Chondrocyte (in vitro differentiated cells): ENCODE data around the gene BANK1. TPM values are rescaled to one million over a fixed set of nuclear protein-coding genes. Genes with fewer than 3 reads are reported as not detected.
A peak's percentile ranks its signal among the peaks of the same experiment; 100 is the strongest.

Experiments used
- DNase-seq: peaks from one replicate; pipeline ENCODE4 v3.0.0; 2021; ENCODE audit warnings: mixed read lengths, low spot score
- H3K27ac Mint-ChIP-seq: one replicate; pipeline ENCODE4 v1.8.0; 2021; ENCODE audit warnings: mild to moderate bottlenecking, moderate library complexity, mixed read lengths; ENCODE audit not compliant: unreplicated experiment
- H3K27me3 Mint-ChIP-seq: 2 replicates; pipeline ENCODE4 v1.8.0; 2021; ENCODE audit warnings: low read depth, mixed read lengths
- H3K36me3 Mint-ChIP-seq: 2 replicates; pipeline ENCODE4 v1.8.0; 2021; ENCODE audit warnings: low read depth, mixed read lengths
- H3K4me1 Mint-ChIP-seq: 2 replicates; pipeline ENCODE4 v1.8.0; 2021; ENCODE audit warnings: low read depth, mild to moderate bottlenecking, mixed read lengths
- H3K4me3 Mint-ChIP-seq: one replicate; pipeline ENCODE4 v1.8.0; 2021; ENCODE audit warnings: mild to moderate bottlenecking, moderate library complexity, mixed read lengths; ENCODE audit not compliant: unreplicated experiment
- H3K9me3 Mint-ChIP-seq: 2 replicates; pipeline ENCODE4 v1.8.0; 2021; ENCODE audit warnings: low read depth, mixed read lengths
- total RNA-seq: library from RNA; stranded (reverse); gene quantifications from 3 replicates; pipeline ENCODE4 v1.2.1, GENCODE V29; 2021
- TF ChIP-seq, protein P1 (sequence below): fragments of 200-600 bp; sonication (generic); IDR thresholded peaks from 2 replicates; pipeline ENCODE4 v1.5.0; 2021; ENCODE audit warnings: antibody characterized with exemption, mild to moderate bottlenecking, moderate library complexity

Gene BANK1
- total RNA-seq, 1 donor from 2014 or later, result 0.65 TPM

DNA sequence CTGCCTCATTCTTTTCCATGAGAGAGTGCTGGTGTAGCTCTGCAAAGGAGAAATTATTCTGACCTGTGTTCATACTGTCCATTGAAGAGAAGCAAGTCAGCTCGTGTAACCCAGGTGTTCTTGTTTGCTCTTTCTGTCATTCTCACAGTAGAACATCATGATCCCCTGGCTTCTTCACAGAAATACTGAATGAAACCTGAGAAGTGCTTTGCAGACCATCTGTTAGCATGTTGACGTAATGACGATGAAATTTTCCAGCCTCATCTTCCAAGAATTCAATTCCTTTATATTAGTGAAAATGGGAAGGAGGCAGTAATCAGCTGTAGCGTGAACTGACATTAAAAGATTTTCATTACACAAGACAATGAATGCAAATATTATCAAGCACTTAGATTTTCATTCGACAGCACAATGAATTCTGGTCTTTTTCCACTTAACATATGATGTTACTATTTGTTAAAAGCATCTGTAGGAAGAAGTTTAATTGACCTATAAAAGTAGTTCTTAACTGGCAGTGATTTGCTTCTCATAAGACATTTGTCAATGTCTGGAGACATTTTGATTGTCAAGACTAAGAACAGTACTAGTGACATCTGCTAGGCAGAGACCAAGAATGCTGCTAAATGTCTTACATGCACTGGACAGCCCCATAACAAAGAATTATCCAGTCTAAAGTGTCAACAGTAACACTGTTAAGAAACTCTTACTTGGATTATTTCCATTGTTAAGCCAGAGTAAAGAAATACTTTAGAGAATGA is 246.3 kb downstream of the BANK1 start:
- Mint-ChIP-seq H3K4me3 (no peak overlapping the region), H3K36me3 (no peaks in the 10 kb centered on the region), H3K27ac (no peak overlapping the region), H3K9me3 (peaks cover 2% of the 10 kb centered on the region), H3K27me3 (peaks cover 6% of the 10 kb centered on the region), H3K4me1 (no peaks in the 10 kb centered on the region)
- DNase-seq, result no peak
- TF ChIP-seq, protein P1, sequence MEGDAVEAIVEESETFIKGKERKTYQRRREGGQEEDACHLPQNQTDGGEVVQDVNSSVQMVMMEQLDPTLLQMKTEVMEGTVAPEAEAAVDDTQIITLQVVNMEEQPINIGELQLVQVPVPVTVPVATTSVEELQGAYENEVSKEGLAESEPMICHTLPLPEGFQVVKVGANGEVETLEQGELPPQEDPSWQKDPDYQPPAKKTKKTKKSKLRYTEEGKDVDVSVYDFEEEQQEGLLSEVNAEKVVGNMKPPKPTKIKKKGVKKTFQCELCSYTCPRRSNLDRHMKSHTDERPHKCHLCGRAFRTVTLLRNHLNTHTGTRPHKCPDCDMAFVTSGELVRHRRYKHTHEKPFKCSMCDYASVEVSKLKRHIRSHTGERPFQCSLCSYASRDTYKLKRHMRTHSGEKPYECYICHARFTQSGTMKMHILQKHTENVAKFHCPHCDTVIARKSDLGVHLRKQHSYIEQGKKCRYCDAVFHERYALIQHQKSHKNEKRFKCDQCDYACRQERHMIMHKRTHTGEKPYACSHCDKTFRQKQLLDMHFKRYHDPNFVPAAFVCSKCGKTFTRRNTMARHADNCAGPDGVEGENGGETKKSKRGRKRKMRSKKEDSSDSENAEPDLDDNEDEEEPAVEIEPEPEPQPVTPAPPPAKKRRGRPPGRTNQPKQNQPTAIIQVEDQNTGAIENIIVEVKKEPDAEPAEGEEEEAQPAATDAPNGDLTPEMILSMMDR, result no peak

DNA sequence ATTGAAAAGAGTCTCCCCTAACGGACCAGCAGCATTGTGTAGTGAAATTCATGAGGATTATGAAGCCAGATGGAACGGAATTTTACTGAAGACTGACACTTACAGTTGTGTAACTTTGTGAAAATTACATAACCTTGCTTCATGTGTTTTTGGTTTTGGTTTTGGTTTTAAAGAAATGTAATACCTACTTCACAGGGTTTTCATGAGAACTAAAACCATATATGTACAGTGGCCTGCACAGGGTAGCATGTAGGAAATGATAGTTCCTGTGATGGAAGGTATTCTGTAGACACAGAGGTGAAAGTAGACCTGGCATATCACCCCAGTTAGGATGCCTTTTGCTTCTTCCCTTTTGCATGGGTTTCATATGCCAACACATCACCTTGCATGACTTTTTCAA is 247.0 kb downstream of the BANK1 start:
- TF ChIP-seq, protein P1, result no peak
- Mint-ChIP-seq H3K27me3 (peaks cover 6% of the 10 kb centered on the region), H3K4me1 (no peaks in the 10 kb centered on the region), H3K4me3 (no peak overlapping the region), H3K27ac (no peak overlapping the region), H3K9me3 (peaks cover 2% of the 10 kb centered on the region), H3K36me3 (no peaks in the 10 kb centered on the region)
- no peak for DNase-seq

DNA sequence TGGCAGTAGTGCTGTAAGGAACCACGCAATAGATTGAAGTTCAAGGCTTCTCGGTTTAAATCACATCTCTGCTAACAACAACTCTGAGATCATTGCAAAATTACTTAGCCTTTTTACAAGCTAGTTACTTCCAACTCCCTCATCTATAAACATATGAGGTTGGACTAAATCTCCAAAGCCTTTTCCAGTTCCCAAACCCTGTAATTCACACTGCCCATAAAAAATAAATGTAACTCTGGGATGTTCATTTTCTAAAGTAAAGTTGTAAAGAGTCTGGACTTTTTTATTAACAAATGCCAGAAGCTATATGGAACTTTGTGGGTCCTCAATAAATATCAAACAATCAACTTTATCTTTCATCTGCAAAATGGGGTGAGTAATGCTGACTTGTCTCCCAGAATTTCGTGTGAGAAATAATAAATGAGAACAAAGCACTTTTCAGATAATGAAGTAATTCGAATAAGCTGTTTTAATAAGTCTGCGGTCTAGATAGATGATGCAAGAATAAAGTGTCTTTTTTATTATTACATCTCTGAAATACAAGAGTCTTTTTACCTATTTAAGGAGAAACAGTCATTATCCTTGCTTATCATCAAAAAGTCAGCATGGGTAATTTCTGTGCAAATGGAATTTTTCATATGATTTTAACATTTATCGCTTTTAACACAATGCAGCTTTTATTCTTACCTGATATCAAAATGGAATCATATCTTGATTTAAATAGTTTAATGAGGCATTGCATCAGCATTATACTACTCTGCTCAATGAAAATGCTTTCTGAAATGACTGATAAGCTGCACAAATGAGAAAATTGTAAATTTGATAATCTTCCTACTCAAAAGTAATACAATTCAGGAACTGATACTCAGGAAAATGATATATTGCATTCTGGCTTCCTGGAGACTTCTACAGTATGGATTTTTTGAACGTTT is 252.6 kb downstream of the BANK1 start:
- DNase-seq, result no peak
- Mint-ChIP-seq H3K36me3 (no peaks in the 10 kb centered on the region), H3K27ac (no peak overlapping the region), H3K4me1 (no peaks in the 10 kb centered on the region), H3K27me3 (no peaks in the 10 kb centered on the region), H3K9me3 (no peaks in the 10 kb centered on the region), H3K4me3 (no peak overlapping the region)
- TF ChIP-seq, protein P1, result no peak

DNA sequence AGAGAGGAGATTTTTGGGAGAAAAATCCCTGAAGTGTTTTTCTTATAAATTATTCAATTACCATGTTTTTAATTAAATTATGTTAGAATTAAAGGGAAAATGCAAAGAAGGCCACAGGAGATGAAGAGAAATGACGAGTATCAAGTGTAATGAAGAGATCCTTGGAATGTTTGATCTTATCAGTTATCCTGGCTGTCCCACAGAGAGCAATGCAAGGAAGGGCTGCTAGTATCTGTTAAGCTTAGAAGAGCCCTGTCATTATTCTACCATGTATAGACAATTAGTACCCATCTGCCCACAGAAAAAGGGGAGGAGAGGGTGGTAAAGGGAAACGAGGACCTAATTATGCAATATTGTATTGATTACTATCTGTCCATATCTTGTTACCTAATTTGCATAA is 257.1 kb downstream of the BANK1 start:
- no peaks in the 10 kb centered on the region for H3K36me3 Mint-ChIP-seq
- H3K9me3 Mint-ChIP-seq, result peaks cover 6% of the 10 kb centered on the region
- no peak overlapping the region for H3K27ac Mint-ChIP-seq
- no peak overlapping the region for H3K4me3 Mint-ChIP-seq
- DNase-seq, result no peak
- H3K27me3 Mint-ChIP-seq, result peaks cover 3% of the 10 kb centered on the region
- H3K4me1 Mint-ChIP-seq, result no peaks in the 10 kb centered on the region
- TF ChIP-seq, protein P1, result no peak

DNA sequence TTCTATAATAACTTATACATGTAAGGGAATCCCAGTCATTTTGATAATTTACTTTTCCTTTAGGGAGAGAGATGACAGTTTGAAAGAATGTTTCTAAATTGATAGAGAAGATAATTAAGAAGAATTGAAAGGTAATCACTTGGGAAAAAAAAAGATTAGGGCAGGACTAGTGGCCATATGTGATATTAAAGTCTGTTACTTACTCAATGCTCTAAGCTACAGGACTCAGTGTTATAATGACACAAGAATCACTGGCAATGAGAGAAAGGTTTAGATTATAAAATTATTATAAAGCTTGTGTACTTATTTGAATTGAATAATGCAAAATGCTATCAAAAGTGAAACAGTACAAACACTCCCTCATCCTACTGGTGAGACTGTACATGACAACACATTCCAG is 265.3 kb downstream of the BANK1 start:
- peaks cover 11% of the 10 kb centered on the region for H3K27me3 Mint-ChIP-seq
- no peaks in the 10 kb centered on the region for H3K9me3 Mint-ChIP-seq
- DNase-seq, result no peak
- no peaks in the 10 kb centered on the region for H3K4me1 Mint-ChIP-seq
- TF ChIP-seq, protein P1, result peak; percentile 36
- no peak overlapping the region for H3K27ac Mint-ChIP-seq
- H3K36me3 Mint-ChIP-seq, result no peaks in the 10 kb centered on the region
- no peak overlapping the region for H3K4me3 Mint-ChIP-seq
